ENCODE data around the gene KCNJ15.

Gene KCNJ15

GRCh38 chr21:38350684-38351083, 93.9 kb downstream of the KCNJ15 start:
- Histone ChIP-seq H3K27me3 (ENCODE audit: control insufficient read depth, insufficient read depth, low read length) (peaks cover 2% of the 10 kb centered on the region), H3K4me3 (ENCODE audit: low read length) (no peak overlapping the region), H3K9ac (ENCODE audit: low read length) (no peak overlapping the region), H3K27ac (ENCODE audit: low read depth, low read length) (no peak overlapping the region), H3K36me3 (ENCODE audit: control insufficient read depth, insufficient read depth, low read length) (no peaks in the 10 kb centered on the region), H3K4me1 (ENCODE audit: control insufficient read depth, insufficient read depth, low read length) (no peaks in the 10 kb centered on the region)

DNA sequence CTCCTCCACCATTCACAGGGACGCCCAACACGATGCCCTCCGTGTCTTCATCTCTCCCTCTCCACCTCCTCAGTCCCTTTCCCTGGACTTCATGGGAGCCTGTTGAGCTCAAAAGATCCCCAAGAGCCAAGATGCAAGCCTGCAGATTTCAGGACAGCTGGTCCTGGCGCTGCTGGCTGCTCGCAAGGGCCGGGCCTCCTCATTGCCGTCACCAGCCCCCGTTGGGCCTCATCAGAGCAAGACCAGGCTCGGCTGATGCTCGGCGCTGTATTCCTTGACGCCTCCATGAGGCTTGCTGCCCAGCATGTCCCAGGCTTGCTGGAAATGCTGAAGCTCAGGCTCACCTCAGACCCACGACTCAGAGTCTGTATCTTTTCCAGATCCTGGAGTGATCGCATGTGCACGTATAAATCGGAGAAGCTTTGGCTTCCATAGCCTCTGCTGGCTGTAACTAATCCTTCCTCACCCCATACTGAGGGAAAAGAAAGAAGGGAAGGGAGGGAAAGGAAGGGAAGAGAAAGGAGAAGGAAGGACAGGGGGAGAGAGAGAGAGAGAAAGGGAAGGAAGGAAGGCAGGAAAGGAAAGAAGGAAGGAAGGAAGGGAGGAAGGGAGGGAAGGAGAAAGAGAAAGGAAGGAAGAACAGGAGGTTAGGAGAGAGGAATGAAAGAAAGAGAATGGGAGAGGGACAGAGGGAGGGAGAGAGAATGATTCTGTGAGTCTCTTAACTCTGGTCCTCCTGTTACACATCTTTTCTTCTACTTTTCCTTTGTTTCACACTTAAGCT, 94.6 kb downstream of the KCNJ15 start:
- no peaks in the 10 kb centered on the region for H3K4me1 ChIP-seq (ENCODE audit: control insufficient read depth, insufficient read depth, low read length)
- H3K36me3 ChIP-seq (ENCODE audit: control insufficient read depth, insufficient read depth, low read length), result no peaks in the 10 kb centered on the region
- no peak overlapping the region for H3K27ac ChIP-seq (ENCODE audit: low read depth, low read length)
- H3K9ac ChIP-seq (ENCODE audit: low read length), result no peak overlapping the region
- no peak overlapping the region for H3K4me3 ChIP-seq (ENCODE audit: low read length)
- H3K27me3 ChIP-seq (ENCODE audit: control insufficient read depth, insufficient read depth, low read length), result peaks cover 2% of the 10 kb centered on the region

GRCh38 chr21:38351961-38352521, 95.2 kb downstream of the KCNJ15 start:
- Histone ChIP-seq H3K4me1 (ENCODE audit: control insufficient read depth, insufficient read depth, low read length) (no peaks in the 10 kb centered on the region), H3K9ac (ENCODE audit: low read length) (no peak overlapping the region), H3K27me3 (ENCODE audit: control insufficient read depth, insufficient read depth, low read length) (peaks cover 2% of the 10 kb centered on the region), H3K36me3 (ENCODE audit: control insufficient read depth, insufficient read depth, low read length) (no peaks in the 10 kb centered on the region), H3K27ac (ENCODE audit: low read depth, low read length) (no peak overlapping the region), H3K4me3 (ENCODE audit: low read length) (no peak overlapping the region)

DNA sequence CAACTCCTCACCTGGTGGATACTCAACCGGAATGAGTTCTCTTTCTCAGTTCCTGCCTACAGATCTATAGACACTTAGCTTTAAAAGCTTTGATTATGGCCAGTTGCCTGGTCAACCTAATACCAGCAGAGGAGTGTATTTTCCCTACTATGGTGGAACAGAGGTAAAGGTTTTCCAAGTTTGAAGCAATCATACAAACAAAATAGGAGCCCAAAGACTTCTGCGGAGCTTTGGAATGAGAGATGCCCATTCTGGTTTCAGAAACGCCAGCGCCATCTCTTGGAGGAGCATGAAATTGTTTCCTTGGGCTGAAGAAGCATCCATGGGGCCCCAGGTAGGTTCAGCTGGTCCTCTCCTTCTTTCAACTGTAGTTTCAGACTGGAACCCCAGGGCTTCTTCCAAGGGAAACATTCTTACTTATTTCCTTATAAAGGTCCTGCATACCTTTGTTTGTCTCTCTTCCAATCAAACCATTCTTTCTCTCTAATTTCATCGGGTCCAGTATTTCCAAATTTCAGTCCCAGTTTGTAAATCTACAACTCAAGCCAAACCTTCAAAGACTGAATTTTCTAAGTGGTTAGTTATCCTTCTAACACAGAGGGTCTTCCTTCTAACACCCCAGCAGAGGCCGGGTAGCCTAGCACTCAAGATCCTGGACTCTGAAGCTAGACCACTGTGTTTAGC, 95.9 kb downstream of the KCNJ15 start:
- Histone ChIP-seq H3K4me1 (ENCODE audit: control insufficient read depth, insufficient read depth, low read length) (no peaks in the 10 kb centered on the region), H3K36me3 (ENCODE audit: control insufficient read depth, insufficient read depth, low read length) (no peaks in the 10 kb centered on the region), H3K4me3 (ENCODE audit: low read length) (no peak overlapping the region), H3K9ac (ENCODE audit: low read length) (no peak overlapping the region), H3K27ac (ENCODE audit: low read depth, low read length) (no peak overlapping the region), H3K27me3 (ENCODE audit: control insufficient read depth, insufficient read depth, low read length) (peaks cover 2% of the 10 kb centered on the region)

DNA sequence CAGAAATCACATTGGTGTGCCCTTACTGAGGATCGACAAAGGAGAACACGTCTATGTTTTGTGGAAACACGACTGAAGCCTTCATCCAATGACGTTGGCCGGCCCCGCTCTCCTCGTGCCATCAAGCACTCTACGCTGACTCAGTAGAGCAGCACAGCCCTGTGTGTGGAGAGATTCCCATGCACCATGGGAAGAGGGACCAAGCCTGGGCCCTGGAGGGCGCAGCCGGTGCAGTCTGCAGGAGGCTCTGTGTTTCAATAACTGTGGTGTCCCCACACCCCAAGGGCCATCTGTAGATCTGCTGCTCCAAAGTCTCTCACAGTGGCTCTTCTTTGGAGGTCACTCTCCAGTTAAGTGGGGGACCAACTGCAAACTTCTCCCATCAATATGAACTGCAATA, 97.4 kb downstream of the KCNJ15 start:
- H3K36me3 ChIP-seq (ENCODE audit: control insufficient read depth, insufficient read depth, low read length), result no peaks in the 10 kb centered on the region
- H3K27ac ChIP-seq (ENCODE audit: low read depth, low read length), result no peak overlapping the region
- H3K9ac ChIP-seq (ENCODE audit: low read length), result no peak overlapping the region
- H3K4me3 ChIP-seq (ENCODE audit: low read length), result no peak overlapping the region
- no peaks in the 10 kb centered on the region for H3K4me1 ChIP-seq (ENCODE audit: control insufficient read depth, insufficient read depth, low read length)
- H3K27me3 ChIP-seq (ENCODE audit: control insufficient read depth, insufficient read depth, low read length), result peaks cover 2% of the 10 kb centered on the region

DNA sequence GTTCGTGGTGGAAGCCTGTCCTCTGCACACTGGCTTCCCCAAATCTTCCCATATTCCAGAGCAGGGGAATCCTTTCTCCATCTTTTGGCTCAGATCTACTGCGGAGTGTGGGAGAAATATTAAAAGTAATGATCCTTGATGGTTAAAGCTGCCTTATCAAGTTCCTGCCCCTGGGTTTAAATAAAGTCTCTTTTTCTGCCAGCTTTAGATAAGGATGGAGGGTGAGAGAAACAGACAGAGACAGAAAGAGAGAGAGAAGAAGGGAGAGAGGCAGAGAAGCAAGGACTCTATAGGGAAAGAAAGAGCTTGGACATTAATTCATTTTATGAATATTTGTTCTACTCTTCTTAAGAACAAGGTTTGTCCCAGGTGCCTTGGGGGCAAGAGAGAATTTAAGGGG, 98.0 kb downstream of the KCNJ15 start:
- Histone ChIP-seq H3K4me3 (ENCODE audit: low read length) (no peak overlapping the region), H3K9ac (ENCODE audit: low read length) (no peak overlapping the region), H3K4me1 (ENCODE audit: control insufficient read depth, insufficient read depth, low read length) (no peaks in the 10 kb centered on the region), H3K27ac (ENCODE audit: low read depth, low read length) (no peak overlapping the region), H3K27me3 (ENCODE audit: control insufficient read depth, insufficient read depth, low read length) (peaks cover 2% of the 10 kb centered on the region), H3K36me3 (ENCODE audit: control insufficient read depth, insufficient read depth, low read length) (no peaks in the 10 kb centered on the region)

DNA sequence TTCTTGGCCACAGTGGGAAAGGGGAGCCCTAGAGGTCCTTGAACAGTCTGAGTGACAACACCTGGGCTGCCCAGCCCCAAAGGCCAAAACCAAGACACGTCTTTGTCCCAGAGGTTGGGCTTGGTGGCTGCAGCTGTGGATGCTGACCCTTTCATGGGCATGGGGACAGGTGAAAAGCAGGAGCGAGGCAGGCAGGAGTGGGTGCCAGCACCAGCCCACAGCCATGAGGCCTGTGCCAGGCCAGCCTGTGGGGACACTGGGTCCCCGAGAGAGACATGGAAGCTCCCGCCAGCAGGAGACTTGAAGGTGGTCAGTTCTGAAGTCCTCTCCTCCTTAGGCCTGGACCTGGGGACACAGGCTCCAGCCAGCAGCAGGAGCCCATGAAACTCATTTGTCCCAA, 98.6 kb downstream of the KCNJ15 start:
- Histone ChIP-seq H3K4me1 (ENCODE audit: control insufficient read depth, insufficient read depth, low read length) (no peaks in the 10 kb centered on the region), H3K27ac (ENCODE audit: low read depth, low read length) (no peak overlapping the region), H3K27me3 (ENCODE audit: control insufficient read depth, insufficient read depth, low read length) (peaks cover 2% of the 10 kb centered on the region), H3K9ac (ENCODE audit: low read length) (no peak overlapping the region), H3K4me3 (ENCODE audit: low read length) (no peak overlapping the region), H3K36me3 (ENCODE audit: control insufficient read depth, insufficient read depth, low read length) (no peaks in the 10 kb centered on the region)

GRCh38 chr21:38355992-38356781, 99.4 kb downstream of the KCNJ15 start:
- Histone ChIP-seq H3K4me3 (ENCODE audit: low read length) (no peak overlapping the region), H3K27ac (ENCODE audit: low read depth, low read length) (no peak overlapping the region), H3K4me1 (ENCODE audit: control insufficient read depth, insufficient read depth, low read length) (no peaks in the 10 kb centered on the region), H3K36me3 (ENCODE audit: control insufficient read depth, insufficient read depth, low read length) (no peaks in the 10 kb centered on the region), H3K27me3 (ENCODE audit: control insufficient read depth, insufficient read depth, low read length) (peaks cover 2% of the 10 kb centered on the region), H3K9ac (ENCODE audit: low read length) (no peak overlapping the region)

Data from rectal smooth muscle tissue (tissue), 1 donor.